ENCODE data around the gene YEATS2. TPM values are rescaled to one million over a fixed set of nuclear protein-coding genes. Genes with fewer than 3 reads are reported as not detected.
A peak's percentile ranks its signal among the peaks of the same experiment; 100 is the strongest.

Gene YEATS2
- polyA plus RNA-seq, 3 donors: 35.8 to 40.9 (median 38.4) TPM

- DNase-seq (ENCODE audit: extremely low read depth in 1 of 11, low read depth in 9 of 11, low spot score in 4 of 11): no peak
These were observed 121.4 kb downstream of the YEATS2 start for GRCh38 chr3:183818706-183819624.

- no peak for DNase-seq (ENCODE audit: extremely low read depth in 1 of 11, low read depth in 9 of 11, low spot score in 4 of 11)
These were observed 122.2 kb downstream of the YEATS2 start for GRCh38 chr3:183819831-183820230.

- DNase-seq (ENCODE audit: extremely low read depth in 1 of 11, low read depth in 9 of 11, low spot score in 4 of 11): no peak
These were observed 125.0 kb downstream of the YEATS2 start for GRCh38 chr3:183822631-183823030.

GRCh38 chr3:183823963-183824362, 126.4 kb downstream of the YEATS2 start:
- no peak for DNase-seq (ENCODE audit: extremely low read depth in 1 of 11, low read depth in 9 of 11, low spot score in 4 of 11)

GRCh38 chr3:183824761-183825455, 127.3 kb downstream of the YEATS2 start:
- DNase-seq (ENCODE audit: extremely low read depth in 1 of 11, low read depth in 9 of 11, low spot score in 4 of 11): no peak

GRCh38 chr3:183825456-183826161, 128.0 kb downstream of the YEATS2 start, which contains the start of gene MAP6D1:
TSS of gene MAP6D1 (minus strand) at chr3:183825577. CDS start at chr3:183825547, 30 bp downstream.
- peak in 9 of 11 donors; percentile 15 to 52 (median 47) for DNase-seq (ENCODE audit: extremely low read depth in 1 of 11, low read depth in 9 of 11, low spot score in 4 of 11)

- DNase-seq (ENCODE audit: extremely low read depth in 1 of 11, low read depth in 9 of 11, low spot score in 4 of 11): no peak
These were observed 129.1 kb downstream of the YEATS2 start for GRCh38 chr3:183826448-183827250.

- no peak for DNase-seq (ENCODE audit: extremely low read depth in 1 of 11, low read depth in 9 of 11, low spot score in 4 of 11)
These were observed 130.4 kb downstream of the YEATS2 start for GRCh38 chr3:183827809-183828537.

GRCh38 chr3:183828538-183828870, 130.9 kb downstream of the YEATS2 start:
- DNase-seq (ENCODE audit: extremely low read depth in 1 of 11, low read depth in 9 of 11, low spot score in 4 of 11): no peak

- no peak for DNase-seq (ENCODE audit: extremely low read depth in 1 of 11, low read depth in 9 of 11, low spot score in 4 of 11)
These were observed 131.9 kb downstream of the YEATS2 start for GRCh38 chr3:183829466-183829865.

- no peak for DNase-seq (ENCODE audit: extremely low read depth in 1 of 11, low read depth in 9 of 11, low spot score in 4 of 11)
These were observed 132.6 kb downstream of the YEATS2 start for GRCh38 chr3:183830187-183830586.

GRCh38 chr3:183833516-183833915, 135.9 kb downstream of the YEATS2 start:
- DNase-seq (ENCODE audit: extremely low read depth in 1 of 11, low read depth in 9 of 11, low spot score in 4 of 11): no peak

- no peak for DNase-seq (ENCODE audit: extremely low read depth in 1 of 11, low read depth in 9 of 11, low spot score in 4 of 11)
These were observed 139.8 kb downstream of the YEATS2 start for GRCh38 chr3:183837390-183837789.

GRCh38 chr3:183837894-183838293, 140.3 kb downstream of the YEATS2 start:
- DNase-seq (ENCODE audit: extremely low read depth in 1 of 11, low read depth in 9 of 11, low spot score in 4 of 11): no peak

GRCh38 chr3:183839751-183840150, 142.2 kb downstream of the YEATS2 start:
- no peak for DNase-seq (ENCODE audit: extremely low read depth in 1 of 11, low read depth in 9 of 11, low spot score in 4 of 11)

GRCh38 chr3:183844606-183845005, 147.0 kb downstream of the YEATS2 start:
- no peak for DNase-seq (ENCODE audit: extremely low read depth in 1 of 11, low read depth in 9 of 11, low spot score in 4 of 11)

GRCh38 chr3:183845090-183845489, 147.5 kb downstream of the YEATS2 start:
- DNase-seq (ENCODE audit: extremely low read depth in 1 of 11, low read depth in 9 of 11, low spot score in 4 of 11): no peak

GRCh38 chr3:183845608-183846288, 148.2 kb downstream of the YEATS2 start:
- no peak for DNase-seq (ENCODE audit: extremely low read depth in 1 of 11, low read depth in 9 of 11, low spot score in 4 of 11)
